IPS-18c (cell line): ENCODE measurements around the gene PGAP2.
"Not testable (repeated sequence)": the region's sequence is repeated elsewhere in the genome, so short reads cannot be mapped to it uniquely, and the experiment has no call there.

ENCODE experiments used
- H3K4me3 ChIP-seq: 2 replicates; pipeline ENCODE4 v1.7.0; 2013; ENCODE audit warnings: low read depth, mild to moderate bottlenecking, low read length, moderate library complexity; ENCODE audit not compliant: insufficient read depth
- H3K9me3 ChIP-seq: one replicate; pipeline ENCODE4 v1.6.1; 2013; ENCODE audit warnings: mild to moderate bottlenecking, low read length, moderate library complexity; ENCODE audit not compliant: control insufficient read depth, insufficient read depth

PGAP2 gene

GRCh38 chr11:3860898-3861393 lies 52.6 kb downstream of the PGAP2 start:
- not testable (repeated sequence) for H3K9me3 ChIP-seq, H3K4me3 ChIP-seq

GRCh38 chr11:3861683-3862082 lies 53.3 kb downstream of the PGAP2 start:
- Histone ChIP-seq H3K4me3 (no peak overlapping the region), H3K9me3 (no peaks in the 10 kb centered on the region)

- H3K9me3 ChIP-seq: no peaks in the 10 kb centered on the region
- no peak overlapping the region for H3K4me3 ChIP-seq
Measured at GRCh38 chr11:3865388-3866193, 57.2 kb downstream of the PGAP2 start.

- H3K9me3 ChIP-seq: no peaks in the 10 kb centered on the region
- H3K4me3 ChIP-seq: no peak overlapping the region
Measured at GRCh38 chr11:3866206-3866605, 57.8 kb downstream of the PGAP2 start.

GRCh38 chr11:3866836-3867208 lies 58.5 kb downstream of the PGAP2 start:
- H3K9me3 ChIP-seq: no peaks in the 10 kb centered on the region
- H3K4me3 ChIP-seq: no peak overlapping the region

GRCh38 chr11:3867209-3868091 lies 59.1 kb downstream of the PGAP2 start:
- no peaks in the 10 kb centered on the region for H3K9me3 ChIP-seq
- H3K4me3 ChIP-seq: no peak overlapping the region

- Histone ChIP-seq H3K4me3 (no peak overlapping the region), H3K9me3 (no peaks in the 10 kb centered on the region)
Measured at GRCh38 chr11:3873712-3874349, 65.5 kb downstream of the PGAP2 start.
